ENCODE measurements around the gene SCAF1.

DNA sequence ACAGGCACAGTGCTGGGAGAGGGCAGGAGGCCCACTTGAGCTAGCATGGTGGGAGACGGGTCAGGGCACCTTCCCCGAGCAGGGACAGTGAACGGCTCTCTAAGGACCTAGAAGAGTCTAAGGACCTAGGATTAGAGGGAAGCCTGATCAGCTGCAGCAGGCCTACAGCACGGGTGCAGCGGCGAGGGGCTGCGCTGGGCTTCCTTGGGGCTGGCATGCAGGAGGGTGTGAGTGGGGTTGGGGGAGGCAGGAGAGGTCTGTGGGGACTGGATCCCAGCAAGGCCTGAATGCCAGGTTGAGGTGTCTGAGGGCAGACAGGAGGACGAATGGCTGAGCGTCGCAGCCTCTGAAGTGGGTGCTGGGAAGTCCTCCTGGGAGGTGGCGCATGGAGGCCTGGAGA, 3.6 kb downstream of the SCAF1 start:
- no peak for TF ChIP-seq CTCF (IDR thresholded peaks at IDR 0.05)
- TF ChIP-seq EZH2 (IDR thresholded peaks at IDR 0.05; ENCODE audit: borderline replicate concordance, insufficient read depth, low read depth, low read length, poor library complexity, severe bottlenecking) = no peak
